ENCODE measurements around the gene MAPK1IP1L.
"Not testable (repeated sequence)": the region's sequence is repeated elsewhere in the genome, so short reads cannot be mapped to it uniquely, and the experiment has no call there.

The MAPK1IP1L gene

GRCh38 chr14:55047301-55048053 is 4.0 kb upstream of the MAPK1IP1L start:
- Mint-ChIP-seq H3K36me3 (peaks cover 46% of the 10 kb centered on the region), H3K27ac (no peak overlapping the region), H3K4me1 (peaks cover 12% of the 10 kb centered on the region), H3K9me3 (no peaks in the 10 kb centered on the region), H3K4me3 (no peak overlapping the region)
- ATAC-seq: no peak
- no peak for DNase-seq (ENCODE audit: low spot score in 2 of 2)

- no peak for DNase-seq (ENCODE audit: low spot score in 2 of 2)
- Mint-ChIP-seq H3K4me1 (peaks cover 26% of the 10 kb centered on the region), H3K4me3 (no peak overlapping the region), H3K36me3 (peaks cover 46% of the 10 kb centered on the region), H3K27ac (no peak overlapping the region), H3K9me3 (no peaks in the 10 kb centered on the region)
- ATAC-seq: no peak
These were observed 2.5 kb upstream of the MAPK1IP1L start for GRCh38 chr14:55048900-55049436.

GRCh38 chr14:55051165-55051422 is 353 bp upstream of the MAPK1IP1L start:
- Mint-ChIP-seq H3K4me1 (peaks cover 34% of the 10 kb centered on the region), H3K4me3 (peak overlapping the region; percentile 78), H3K9me3 (no peaks in the 10 kb centered on the region), H3K36me3 (peaks cover 58% of the 10 kb centered on the region), H3K27ac (peak overlapping the region; percentile 94)
- DNase-seq (ENCODE audit: low spot score in 2 of 2) (no peak), ATAC-seq (peak; percentile 36)

- Mint-ChIP-seq H3K4me1 (peaks cover 34% of the 10 kb centered on the region), H3K9me3 (no peaks in the 10 kb centered on the region), H3K36me3 (peaks cover 71% of the 10 kb centered on the region), H3K27ac (peak overlapping the region; percentile 94), H3K4me3 (peak overlapping the region; percentile 78)
- DNase-seq (ENCODE audit: low spot score in 2 of 2) (no peak), ATAC-seq (peak; percentile 73)
These were observed 953 bp downstream of the MAPK1IP1L start for GRCh38 chr14:55052269-55052930.

- H3K9me3 Mint-ChIP-seq: no peaks in the 10 kb centered on the region
- peaks cover 77% of the 10 kb centered on the region for H3K36me3 Mint-ChIP-seq
- ATAC-seq (no peak), DNase-seq (ENCODE audit: low spot score in 2 of 2) (no peak)
- H3K4me1 Mint-ChIP-seq: peaks cover 36% of the 10 kb centered on the region
- peak overlapping the region; percentile 78 for H3K4me3 Mint-ChIP-seq
- H3K27ac Mint-ChIP-seq: peak overlapping the region; percentile 94
These were observed 1.6 kb downstream of the MAPK1IP1L start for GRCh38 chr14:55053018-55053417.

GRCh38 chr14:55053500-55053899 is 2.1 kb downstream of the MAPK1IP1L start:
- Mint-ChIP-seq H3K9me3 (no peaks in the 10 kb centered on the region), H3K4me3 (peak overlapping the region; percentile 78), H3K36me3 (peaks cover 82% of the 10 kb centered on the region), H3K27ac (no peak overlapping the region), H3K4me1 (peaks cover 40% of the 10 kb centered on the region)
- no peak for ATAC-seq
- DNase-seq (ENCODE audit: low spot score in 2 of 2): no peak

GRCh38 chr14:55054098-55054497 is 2.7 kb downstream of the MAPK1IP1L start:
- peak overlapping the region; percentile 78 for H3K4me3 Mint-ChIP-seq
- no peaks in the 10 kb centered on the region for H3K9me3 Mint-ChIP-seq
- DNase-seq (ENCODE audit: low spot score in 2 of 2) (no peak), ATAC-seq (no peak)
- H3K36me3 Mint-ChIP-seq: peaks cover 88% of the 10 kb centered on the region
- peaks cover 41% of the 10 kb centered on the region for H3K4me1 Mint-ChIP-seq
- H3K27ac Mint-ChIP-seq: no peak overlapping the region

GRCh38 chr14:55057919-55058318 is 6.5 kb downstream of the MAPK1IP1L start:
- H3K36me3 Mint-ChIP-seq: peaks cover 100% of the 10 kb centered on the region
- H3K27ac Mint-ChIP-seq: no peak overlapping the region
- no peaks in the 10 kb centered on the region for H3K9me3 Mint-ChIP-seq
- DNase-seq (ENCODE audit: low spot score in 2 of 2) (no peak), ATAC-seq (no peak)
- peaks cover 46% of the 10 kb centered on the region for H3K4me1 Mint-ChIP-seq
- no peak overlapping the region for H3K4me3 Mint-ChIP-seq

- no peak overlapping the region for H3K4me3 Mint-ChIP-seq
- no peak overlapping the region for H3K27ac Mint-ChIP-seq
- ATAC-seq (no peak), DNase-seq (ENCODE audit: low spot score in 2 of 2) (no peak)
- H3K4me1 Mint-ChIP-seq: peaks cover 36% of the 10 kb centered on the region
- no peaks in the 10 kb centered on the region for H3K9me3 Mint-ChIP-seq
- peaks cover 100% of the 10 kb centered on the region for H3K36me3 Mint-ChIP-seq
These were observed 7.9 kb downstream of the MAPK1IP1L start for GRCh38 chr14:55059333-55059732.

GRCh38 chr14:55062517-55063351 is 11.3 kb downstream of the MAPK1IP1L start:
- H3K9me3 Mint-ChIP-seq: no peaks in the 10 kb centered on the region
- DNase-seq (ENCODE audit: low spot score in 2 of 2): no peak
- H3K4me1 Mint-ChIP-seq: peaks cover 32% of the 10 kb centered on the region
- ATAC-seq: no peak
- peaks cover 100% of the 10 kb centered on the region for H3K36me3 Mint-ChIP-seq
- H3K4me3 Mint-ChIP-seq: no peak overlapping the region
- peak overlapping the region; percentile 46 for H3K27ac Mint-ChIP-seq

GRCh38 chr14:55064896-55065295 is 13.4 kb downstream of the MAPK1IP1L start:
- H3K27ac Mint-ChIP-seq: peak overlapping the region; percentile 70
- not testable (repeated sequence) for H3K4me3 Mint-ChIP-seq; H3K9me3 Mint-ChIP-seq; ATAC-seq; DNase-seq (ENCODE audit: low spot score in 2 of 2)
- H3K36me3 Mint-ChIP-seq: peaks cover 84% of the 10 kb centered on the region
- H3K4me1 Mint-ChIP-seq: peaks cover 25% of the 10 kb centered on the region

- no peak for DNase-seq (ENCODE audit: low spot score in 2 of 2)
- no peak for ATAC-seq
- no peaks in the 10 kb centered on the region for H3K9me3 Mint-ChIP-seq
- H3K4me1 Mint-ChIP-seq: peaks cover 23% of the 10 kb centered on the region
- H3K4me3 Mint-ChIP-seq: no peak overlapping the region
- peaks cover 79% of the 10 kb centered on the region for H3K36me3 Mint-ChIP-seq
- H3K27ac Mint-ChIP-seq: peak overlapping the region; percentile 70
These were observed 14.0 kb downstream of the MAPK1IP1L start for GRCh38 chr14:55065411-55065810.

- no peak for ATAC-seq
- H3K4me3 Mint-ChIP-seq: no peak overlapping the region
- DNase-seq (ENCODE audit: low spot score in 2 of 2): no peak
- H3K36me3 Mint-ChIP-seq: peaks cover 71% of the 10 kb centered on the region
- H3K27ac Mint-ChIP-seq: no peak overlapping the region
- no peaks in the 10 kb centered on the region for H3K9me3 Mint-ChIP-seq
- peaks cover 20% of the 10 kb centered on the region for H3K4me1 Mint-ChIP-seq
These were observed 14.8 kb downstream of the MAPK1IP1L start for GRCh38 chr14:55066223-55066622.

GRCh38 chr14:55070981-55071411 is 19.5 kb downstream of the MAPK1IP1L start:
- peak overlapping the region; percentile 88 for H3K27ac Mint-ChIP-seq
- ATAC-seq (no peak), DNase-seq (ENCODE audit: low spot score in 2 of 2) (no peak)
- peaks cover 31% of the 10 kb centered on the region for H3K36me3 Mint-ChIP-seq
- peaks cover 39% of the 10 kb centered on the region for H3K4me1 Mint-ChIP-seq
- no peaks in the 10 kb centered on the region for H3K9me3 Mint-ChIP-seq
- H3K4me3 Mint-ChIP-seq: no peak overlapping the region

GRCh38 chr14:55071870-55072640 is 20.6 kb downstream of the MAPK1IP1L start:
- H3K9me3 Mint-ChIP-seq: no peaks in the 10 kb centered on the region
- peak overlapping the region; percentile 88 for H3K27ac Mint-ChIP-seq
- peak overlapping the region; percentile 26 for H3K4me3 Mint-ChIP-seq
- ATAC-seq (peak; percentile 92), DNase-seq (ENCODE audit: low spot score in 2 of 2) (peak in 1 of 2 donors; percentile 56)
- H3K4me1 Mint-ChIP-seq: peaks cover 42% of the 10 kb centered on the region
- H3K36me3 Mint-ChIP-seq: peaks cover 20% of the 10 kb centered on the region

All from stimulated activated effector memory CD8-positive, alpha-beta T cell treated with anti-CD3 and anti-CD28 coated beads, Interleukin-12 subunit alpha, Interleukin-12 subunit beta, amount 100 ng/mL, for 72 hours (primary cell).